GM08714 (cell line): Measurements from ENCODE around the gene MLX.
"Not testable (repeated sequence)": the region's sequence is repeated elsewhere in the genome, so short reads cannot be mapped to it uniquely, and the experiment has no call there.

Source experiments
- H3K4me3 ChIP-seq: fragments of 200-500 bp; sonication (Bioruptor generic); 2 replicates; pipeline ENCODE4 v1.5.1; 2014; ENCODE audit warnings: mild to moderate bottlenecking, low read length, inconsistent platforms
- ZNF274 ChIP-seq: IDR thresholded peaks from 2 replicates; pipeline ENCODE4 v1.6.1; 2012; ENCODE audit warnings: mild to moderate bottlenecking, low read depth, low read length

Gene MLX

GRCh38 chr17:42527932-42528331, 39.0 kb upstream of the MLX start:
- H3K4me3 ChIP-seq = no peak overlapping the region
- TF ChIP-seq ZNF274 = no peak

- no peak overlapping the region for H3K4me3 ChIP-seq
- no peak for TF ChIP-seq ZNF274
Observed at GRCh38 chr17:42529061-42529460, 37.8 kb upstream of the MLX start.

- H3K4me3 ChIP-seq = no peak overlapping the region
- TF ChIP-seq ZNF274 = no peak
Observed at GRCh38 chr17:42530952-42531454, 35.9 kb upstream of the MLX start.

- H3K4me3 ChIP-seq = peak overlapping the region; percentile 58; the same call in 1 of the 2 replicates
- TF ChIP-seq ZNF274 = no peak
Observed at GRCh38 chr17:42531455-42532354, 35.2 kb upstream of the MLX start.

- peak overlapping the region; percentile 81 for H3K4me3 ChIP-seq
- no peak for TF ChIP-seq ZNF274
Observed at GRCh38 chr17:42535155-42536047, 31.5 kb upstream of the MLX start.

DNA sequence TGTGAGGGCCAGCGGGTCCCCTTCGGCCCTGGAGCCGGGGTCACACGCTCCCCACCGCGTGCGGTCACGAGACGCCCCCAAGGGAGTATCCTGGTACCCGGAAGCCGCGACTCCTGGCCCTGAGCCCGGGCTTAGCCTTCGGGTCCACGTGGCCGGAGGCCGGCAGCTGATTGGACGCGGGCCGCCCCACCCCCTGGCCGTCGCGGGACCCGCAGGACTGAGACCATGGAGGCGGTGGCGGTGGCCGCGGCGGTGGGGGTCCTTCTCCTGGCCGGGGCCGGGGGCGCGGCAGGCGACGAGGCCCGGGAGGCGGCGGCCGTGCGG, 30.9 kb upstream of the MLX start, which contains the start of gene NAGLU:
Gene NAGLU (plus strand): TSS at position 194 of the 324 bp plus-strand sequence. CDS start 32 bp downstream, at position 226.
- TF ChIP-seq ZNF274 = no peak
- peak within 1 kb of the TSS; percentile 81 for H3K4me3 ChIP-seq

DNA sequence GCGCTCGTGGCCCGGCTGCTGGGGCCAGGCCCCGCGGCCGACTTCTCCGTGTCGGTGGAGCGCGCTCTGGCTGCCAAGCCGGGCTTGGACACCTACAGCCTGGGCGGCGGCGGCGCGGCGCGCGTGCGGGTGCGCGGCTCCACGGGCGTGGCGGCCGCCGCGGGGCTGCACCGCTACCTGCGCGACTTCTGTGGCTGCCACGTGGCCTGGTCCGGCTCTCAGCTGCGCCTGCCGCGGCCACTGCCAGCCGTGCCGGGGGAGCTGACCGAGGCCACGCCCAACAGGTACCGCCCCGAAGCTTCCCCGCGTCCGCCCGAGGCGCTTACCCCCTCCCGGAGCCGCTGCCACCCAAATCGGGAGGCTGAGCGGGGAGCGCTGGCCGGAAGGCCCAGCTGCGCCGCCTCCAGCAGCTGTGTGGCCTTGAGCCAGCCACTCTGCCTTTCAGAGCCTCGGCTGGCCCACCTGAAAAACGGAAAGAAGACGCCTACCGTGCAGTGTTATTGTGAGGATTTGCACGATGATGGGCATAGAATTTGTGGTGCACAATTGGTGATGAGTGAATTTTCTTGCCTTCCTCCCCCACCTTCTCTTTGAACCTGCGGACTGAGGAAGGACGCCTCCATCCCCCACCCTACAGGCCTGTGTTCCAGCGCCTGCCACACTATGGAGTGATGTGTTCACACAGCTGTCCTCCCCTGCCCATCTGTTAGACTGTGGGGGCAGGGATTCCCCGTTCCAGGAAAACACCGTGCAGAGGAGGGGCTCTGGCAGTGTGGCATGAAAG, 30.3 kb upstream of the MLX start:
- TF ChIP-seq ZNF274 = no peak
- peak overlapping the region; percentile 81 for H3K4me3 ChIP-seq

- no peak for TF ChIP-seq ZNF274
- H3K4me3 ChIP-seq = peak overlapping the region; percentile 81
Observed at GRCh38 chr17:42537156-42537805, 29.6 kb upstream of the MLX start.

DNA sequence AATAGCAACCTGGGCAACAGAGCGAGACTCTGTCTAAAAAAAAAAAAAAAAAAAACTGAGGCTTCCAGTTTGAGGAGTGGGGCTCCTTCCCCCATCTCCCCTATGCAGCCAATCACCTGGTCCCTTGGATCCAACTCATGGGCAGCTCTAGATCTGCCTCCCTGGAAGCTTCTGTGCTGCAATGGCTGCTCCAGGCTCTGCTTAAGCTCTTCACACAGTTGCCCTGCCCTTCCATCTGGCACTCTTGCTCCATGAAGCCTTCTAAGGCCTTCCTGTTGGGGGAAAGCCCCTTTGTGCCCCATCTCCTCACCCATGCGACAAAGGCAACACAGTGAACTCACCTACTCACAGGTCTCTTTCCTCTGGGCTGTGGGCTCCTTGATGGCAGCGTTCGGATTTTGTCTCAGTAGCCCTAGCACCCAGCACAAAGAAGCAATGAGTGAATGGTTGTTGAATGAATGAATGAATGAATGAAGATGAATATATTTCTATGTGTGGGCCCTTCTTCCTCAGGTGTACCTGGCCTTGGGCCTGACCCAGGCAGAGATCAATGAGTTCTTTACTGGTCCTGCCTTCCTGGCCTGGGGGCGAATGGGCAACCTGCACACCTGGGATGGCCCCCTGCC, 29.0 kb upstream of the MLX start:
- no peak for TF ChIP-seq ZNF274
- H3K4me3 ChIP-seq = no peak overlapping the region

- no peak for TF ChIP-seq ZNF274
- H3K4me3 ChIP-seq = no peak overlapping the region
Observed at GRCh38 chr17:42538482-42538881, 28.4 kb upstream of the MLX start.

GRCh38 chr17:42540558-42540957, 26.3 kb upstream of the MLX start:
- not testable (repeated sequence) for H3K4me3 ChIP-seq

DNA sequence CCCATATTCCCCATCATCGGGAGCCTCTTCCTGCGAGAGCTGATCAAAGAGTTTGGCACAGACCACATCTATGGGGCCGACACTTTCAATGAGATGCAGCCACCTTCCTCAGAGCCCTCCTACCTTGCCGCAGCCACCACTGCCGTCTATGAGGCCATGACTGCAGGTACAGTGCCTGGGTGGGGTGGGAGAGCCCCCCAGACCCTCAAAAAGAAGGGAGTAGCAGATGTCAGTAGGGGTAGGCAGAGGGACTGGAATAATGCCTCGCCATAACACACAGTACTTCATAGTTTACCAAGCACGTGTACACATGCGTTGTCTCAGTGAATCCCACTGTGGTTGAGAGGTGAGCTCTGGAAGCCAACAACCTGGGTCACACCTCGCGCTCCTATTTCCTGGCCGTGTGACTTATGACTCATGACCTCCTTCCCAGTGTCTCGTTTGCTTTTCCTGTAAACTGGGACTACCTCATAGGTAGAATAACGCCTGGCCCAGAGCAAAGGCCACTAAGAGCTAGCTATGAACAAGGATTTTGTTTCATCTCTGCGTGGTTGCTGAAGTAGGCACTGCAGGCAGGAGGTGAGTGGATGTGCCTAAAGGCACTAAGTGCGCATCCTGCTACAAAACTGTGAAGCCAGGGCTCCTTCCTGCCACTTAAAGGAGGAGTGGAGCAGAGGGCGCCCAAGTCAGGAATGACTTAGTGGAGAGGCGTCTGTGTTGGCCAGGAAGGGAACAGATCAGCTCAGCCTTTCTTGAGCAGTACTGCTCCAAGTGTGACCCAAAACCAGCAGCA, 25.7 kb upstream of the MLX start:
- TF ChIP-seq ZNF274 = no peak
- H3K4me3 ChIP-seq = no peak overlapping the region
